ENCODE data around the gene EEA1. TPM values are rescaled to one million over a fixed set of nuclear protein-coding genes. Genes with fewer than 3 reads are reported as not detected.

EEA1 gene
- total RNA-seq, 1 experiment from 2014 or later, result 14.9 TPM

DNA sequence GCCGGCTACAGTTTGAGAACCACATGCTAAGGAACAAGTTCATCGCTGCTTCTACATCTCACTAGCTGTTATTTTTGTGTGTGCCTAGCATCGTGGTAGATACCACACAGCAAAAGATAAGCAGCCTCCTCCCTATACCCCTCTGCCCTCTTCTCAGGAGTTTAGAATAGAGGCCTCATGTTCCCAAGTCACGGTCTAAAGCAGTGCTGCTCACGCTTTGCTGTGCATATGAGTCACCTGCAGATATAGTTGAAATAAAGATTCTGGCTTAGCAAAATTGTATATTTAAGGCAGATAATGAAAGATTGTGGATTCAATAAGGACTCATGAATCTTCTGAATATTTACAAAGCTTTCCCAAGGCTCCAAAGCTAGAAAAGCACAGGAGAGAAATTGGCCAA lies 198.3 kb downstream of the EEA1 start:
- Histone ChIP-seq H3K23ac (ENCODE audit: insufficient read length, low read depth, low read length) (no peak overlapping the region), H4K8ac (replicated peaks; ENCODE audit: insufficient read length, low read depth, low read length) (no peak overlapping the region), H2BK120ac (ENCODE audit: low read depth, low read length, poor library complexity, severe bottlenecking) (no peak overlapping the region), H2BK12ac (ENCODE audit: insufficient read length, low read depth, low read length) (no peak overlapping the region), H4K5ac (ENCODE audit: insufficient read length, low read depth, low read length) (no peak overlapping the region), H3K18ac (ENCODE audit: insufficient read length, low read depth, low read length) (no peak overlapping the region), H3K79me1 (ENCODE audit: insufficient read depth, low read depth, low read length, poor library complexity, severe bottlenecking) (no peaks in the 10 kb centered on the region), H3K56ac (ENCODE audit: insufficient read length, low read depth, low read length) (no peak overlapping the region), H3K27ac (ENCODE audit: insufficient read length, low read depth, low read length) (no peak overlapping the region), H3K9me3 (ENCODE audit: control insufficient read depth, low read depth, low read length) (no peaks in the 10 kb centered on the region), H2BK5ac (ENCODE audit: insufficient read length, low read length) (no peak overlapping the region), H3K14ac (ENCODE audit: insufficient read depth, low read length) (no peak overlapping the region), H4K91ac (ENCODE audit: insufficient read length, low read depth, low read length) (no peak overlapping the region), H3T11ph (ENCODE audit: low read length) (no peak overlapping the region), H3K4ac (ENCODE audit: low read depth, low read length) (no peak overlapping the region), H3K27me3 (ENCODE audit: insufficient read depth, low read length) (no peaks in the 10 kb centered on the region), H4K20me1 (ENCODE audit: control insufficient read depth, insufficient read depth, insufficient read length) (no peaks in the 10 kb centered on the region), H3K4me1 (ENCODE audit: insufficient read depth, low read length) (no peaks in the 10 kb centered on the region), H2AFZ (ENCODE audit: low read length) (no peak overlapping the region), H2BK20ac (ENCODE audit: low read depth, low read length, poor library complexity, severe bottlenecking) (no peak overlapping the region), H3K79me2 (ENCODE audit: insufficient read depth, low read length) (no peaks in the 10 kb centered on the region), H3K4me2 (ENCODE audit: insufficient read depth, insufficient read length, low read length) (no peak overlapping the region), H3K9ac (ENCODE audit: extremely low read depth, insufficient read length, low read length) (no peak overlapping the region), H3K23me2 (ENCODE audit: insufficient read length, low read depth, low read length, poor library complexity, severe bottlenecking) (no peaks in the 10 kb centered on the region), H2AK5ac (ENCODE audit: insufficient read length, low read length) (no peak overlapping the region), H2BK15ac (ENCODE audit: low read depth, low read length) (no peak overlapping the region)
- Mint-ChIP-seq H3K4me1 (peaks cover 3 to 10% of the 10 kb centered on the region in 2 experiments), H3K27me3 (ENCODE audit: low read depth) (no peaks in the 10 kb centered on the region), H3K9me3 (no peaks in the 10 kb centered on the region), H3K4me3 (no peak overlapping the region), H3K36me3 (ENCODE audit: insufficient read depth in 1 of 3, low read depth in 3 of 3) (no peaks in the 10 kb centered on the region), H3K27ac (no peak overlapping the region)
- TF ChIP-seq, protein P1, sequence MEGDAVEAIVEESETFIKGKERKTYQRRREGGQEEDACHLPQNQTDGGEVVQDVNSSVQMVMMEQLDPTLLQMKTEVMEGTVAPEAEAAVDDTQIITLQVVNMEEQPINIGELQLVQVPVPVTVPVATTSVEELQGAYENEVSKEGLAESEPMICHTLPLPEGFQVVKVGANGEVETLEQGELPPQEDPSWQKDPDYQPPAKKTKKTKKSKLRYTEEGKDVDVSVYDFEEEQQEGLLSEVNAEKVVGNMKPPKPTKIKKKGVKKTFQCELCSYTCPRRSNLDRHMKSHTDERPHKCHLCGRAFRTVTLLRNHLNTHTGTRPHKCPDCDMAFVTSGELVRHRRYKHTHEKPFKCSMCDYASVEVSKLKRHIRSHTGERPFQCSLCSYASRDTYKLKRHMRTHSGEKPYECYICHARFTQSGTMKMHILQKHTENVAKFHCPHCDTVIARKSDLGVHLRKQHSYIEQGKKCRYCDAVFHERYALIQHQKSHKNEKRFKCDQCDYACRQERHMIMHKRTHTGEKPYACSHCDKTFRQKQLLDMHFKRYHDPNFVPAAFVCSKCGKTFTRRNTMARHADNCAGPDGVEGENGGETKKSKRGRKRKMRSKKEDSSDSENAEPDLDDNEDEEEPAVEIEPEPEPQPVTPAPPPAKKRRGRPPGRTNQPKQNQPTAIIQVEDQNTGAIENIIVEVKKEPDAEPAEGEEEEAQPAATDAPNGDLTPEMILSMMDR (conservative IDR thresholded peaks at IDR 0.05), result no peak
- DNase-seq, result no peak
- WGBS (ENCODE audit: extremely low coverage, insufficient read length, low lambda C conversion rate), result no CpG with 5 or more reads among the region's 5 CpGs

All from H9 (cell line).